Measurements from ENCODE around the gene APOM. TPM values are rescaled to one million over a fixed set of nuclear protein-coding genes. Genes with fewer than 3 reads are reported as not detected.

The APOM gene
- total and polyA plus RNA-seq, 10 donors: 0.66 to 9.7 (median 2.8) TPM

GRCh38 chr6:31659649-31660380 lies 4.1 kb downstream of the APOM start:
- TF ChIP-seq POLR2A (IDR thresholded peaks at IDR 0.05): no peak
- TF ChIP-seq CTCF (IDR thresholded peaks at IDR 0.05 in 8 of 11, conservative IDR thresholded peaks at IDR 0.05 in 3 of 11): no peak
- TF ChIP-seq POLR2AphosphoS5 (IDR thresholded peaks at IDR 0.05): no peak
- peak overlapping the region; percentile 82 to 97 (median 94) for H3K27ac ChIP-seq
- intact Hi-C loops (cut with DNase I; ENCODE audit: low total_unique reads): no loop called here
- peak overlapping the region; percentile 61 to 96 (median 77) for H3K4me3 ChIP-seq
- DNase-seq: peak; percentile 82
- H3K9me3 ChIP-seq: no peaks in the 10 kb centered on the region
- WGBS, 5 donors: 22 to 36% (median 25%) methylated on average over 10 to 13 of the region's 13 CpGs
- H3K27me3 ChIP-seq (replicated peaks in 1 of 7): no peaks in the 10 kb centered on the region
- H3K36me3 ChIP-seq: peaks cover 0 to 72% (median 28%) of the 10 kb centered on the region in 6 donors
- H3K4me1 ChIP-seq: peaks cover 47 to 95% (median 79%) of the 10 kb centered on the region in 6 donors

- no peaks in the 10 kb centered on the region for H3K9me3 ChIP-seq
- peak; percentile 96 for DNase-seq
- TF ChIP-seq CTCF (IDR thresholded peaks at IDR 0.05 in 8 of 11, conservative IDR thresholded peaks at IDR 0.05 in 3 of 11) (no peak), POLR2A (IDR thresholded peaks at IDR 0.05) (peak; percentile 48 to 87 (median 70)), POLR2AphosphoS5 (IDR thresholded peaks at IDR 0.05) (peak; percentile 97)
- intact Hi-C loops (cut with DNase I; ENCODE audit: low total_unique reads): no loop called here
- peak within 1 kb of the TSS; percentile 82 to 97 (median 94) for H3K27ac ChIP-seq
- peak within 1 kb of the TSS; percentile 61 to 96 (median 77) for H3K4me3 ChIP-seq
- H3K27me3 ChIP-seq (replicated peaks in 1 of 7): no peaks in the 10 kb centered on the region
- peaks cover 0 to 64% (median 28%) of the 10 kb centered on the region in 6 donors for H3K36me3 ChIP-seq
- peaks cover 47 to 87% (median 78%) of the 10 kb centered on the region in 6 donors for H3K4me1 ChIP-seq
- 0 to 1% (median 0%) methylated on average over 35 to 52 of the region's 52 CpGs for WGBS, 5 donors
Observed at GRCh38 chr6:31660381-31661261, 4.9 kb downstream of the APOM start, which contains the start of gene C6orf47. Gene C6orf47 (minus strand): TSS chr6:31660778. CDS start chr6:31659947, 831 bp downstream.

- DNase-seq: no peak
- H3K27ac ChIP-seq: peak overlapping the region in 7 of 8 donors; percentile 83 to 98 (median 95)
- H3K4me1 ChIP-seq: peaks cover 48 to 85% (median 76%) of the 10 kb centered on the region in 6 donors
- no peak for TF ChIP-seq POLR2A (IDR thresholded peaks at IDR 0.05)
- peak in 1 of 3 donors; percentile 3 for TF ChIP-seq POLR2AphosphoS5 (IDR thresholded peaks at IDR 0.05)
- no peak for TF ChIP-seq CTCF (IDR thresholded peaks at IDR 0.05 in 8 of 11, conservative IDR thresholded peaks at IDR 0.05 in 3 of 11)
- intact Hi-C loops (cut with DNase I; ENCODE audit: low total_unique reads): no loop called here
- 74 to 88% (median 81%) methylated on average over 12 of the region's 12 CpGs for WGBS, 5 donors
- H3K4me3 ChIP-seq: peak overlapping the region in 5 of 8 donors; percentile 65 to 96 (median 78)
- no peaks in the 10 kb centered on the region for H3K27me3 ChIP-seq (replicated peaks in 1 of 7)
- peaks cover 0 to 55% (median 26%) of the 10 kb centered on the region in 6 donors for H3K36me3 ChIP-seq
- H3K9me3 ChIP-seq: no peaks in the 10 kb centered on the region
Observed at GRCh38 chr6:31661262-31662123, 5.8 kb downstream of the APOM start.
